DOHH2 (cell line): Measurements from ENCODE around the gene MED26.

Source experiments
- EZH2phosphoT487 ChIP-seq: fragments of 200-600 bp; sonication (generic); IDR thresholded peaks from 2 replicates; pipeline ENCODE4 v1.6.1; 2017; ENCODE audit warnings: borderline replicate concordance, mild to moderate bottlenecking, antibody characterized with exemption, low read length, moderate library complexity, mixed read lengths
- TF ChIP-seq, protein P1 (sequence below): fragments of 200-600 bp; sonication (generic); IDR thresholded peaks from one replicate; pipeline ENCODE4 v1.5.1; 2014; ENCODE audit warnings: antibody characterized with exemption, mild to moderate bottlenecking, low read depth, low read length; ENCODE audit not compliant: poor library complexity, severe bottlenecking

DNA sequence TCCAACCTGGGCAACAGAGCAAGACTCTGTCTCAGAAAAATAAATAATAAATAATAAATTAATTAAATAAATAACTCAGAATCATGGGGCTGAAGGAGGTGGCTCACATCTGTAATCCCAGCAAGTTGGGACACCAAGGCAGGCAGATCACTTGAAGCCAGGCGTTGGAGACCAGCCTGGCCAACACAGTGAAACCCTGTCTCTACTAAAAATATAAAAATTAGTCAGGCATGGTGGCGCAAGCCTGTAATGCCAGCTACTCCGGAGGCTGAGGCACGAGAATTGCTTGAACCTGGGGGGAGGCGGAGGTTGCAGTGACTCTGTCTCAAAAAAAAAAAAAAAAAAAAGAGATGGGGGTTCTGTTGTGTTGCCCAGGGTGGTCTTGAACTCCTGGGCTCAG, 40.2 kb upstream of the MED26 start:
- TF ChIP-seq, protein P1, sequence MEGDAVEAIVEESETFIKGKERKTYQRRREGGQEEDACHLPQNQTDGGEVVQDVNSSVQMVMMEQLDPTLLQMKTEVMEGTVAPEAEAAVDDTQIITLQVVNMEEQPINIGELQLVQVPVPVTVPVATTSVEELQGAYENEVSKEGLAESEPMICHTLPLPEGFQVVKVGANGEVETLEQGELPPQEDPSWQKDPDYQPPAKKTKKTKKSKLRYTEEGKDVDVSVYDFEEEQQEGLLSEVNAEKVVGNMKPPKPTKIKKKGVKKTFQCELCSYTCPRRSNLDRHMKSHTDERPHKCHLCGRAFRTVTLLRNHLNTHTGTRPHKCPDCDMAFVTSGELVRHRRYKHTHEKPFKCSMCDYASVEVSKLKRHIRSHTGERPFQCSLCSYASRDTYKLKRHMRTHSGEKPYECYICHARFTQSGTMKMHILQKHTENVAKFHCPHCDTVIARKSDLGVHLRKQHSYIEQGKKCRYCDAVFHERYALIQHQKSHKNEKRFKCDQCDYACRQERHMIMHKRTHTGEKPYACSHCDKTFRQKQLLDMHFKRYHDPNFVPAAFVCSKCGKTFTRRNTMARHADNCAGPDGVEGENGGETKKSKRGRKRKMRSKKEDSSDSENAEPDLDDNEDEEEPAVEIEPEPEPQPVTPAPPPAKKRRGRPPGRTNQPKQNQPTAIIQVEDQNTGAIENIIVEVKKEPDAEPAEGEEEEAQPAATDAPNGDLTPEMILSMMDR = no peak
- TF ChIP-seq EZH2phosphoT487 = no peak
